Transverse colon (tissue), 4 donors: ENCODE results near the gene SAMD1.

Experiments used
- CTCF ChIP-seq, 5 experiments: fragments of 200-600 bp in 3 of 5; fragments of 450-650 bp in 2 of 5; sonication (generic) in 3 of 5; IDR thresholded peaks; 1 replicate in 2 of 5; 2 replicates in 3 of 5; pipeline ENCODE4 v1.5.1; 2016 to 2017; ENCODE audit warnings: antibody characterized with exemption in 5 of 5, inconsistent platforms in 3 of 5, mild to moderate bottlenecking in 2 of 5, moderate library complexity in 1 of 5
- EP300 ChIP-seq: sonication (generic); formaldehyde crosslinking; IDR thresholded peaks from one replicate; pipeline ENCODE4 v1.6.1; 2017; ENCODE audit warnings: antibody characterized with exemption, low read depth
- POLR2A ChIP-seq: fragments of 450-650 bp; IDR thresholded peaks from one replicate; pipeline ENCODE4 v1.6.1; 2016; ENCODE audit warnings: antibody characterized with exemption, mild to moderate bottlenecking, moderate library complexity
- POLR2AphosphoS5 ChIP-seq, 3 donors: sonication (generic); formaldehyde crosslinking; IDR thresholded peaks; one replicate each; pipeline ENCODE4 v1.6.1; 2016; ENCODE audit warnings: antibody characterized with exemption in 3 of 3

- TF ChIP-seq CTCF (IDR thresholded peaks at IDR 0.05) (no peak), POLR2A (no peak), EP300 (no peak), POLR2AphosphoS5 (IDR thresholded peaks at IDR 0.05) (no peak)
Measured at GRCh38 chr19:14090509-14091080, at the start of gene SAMD1.
